Hepatocyte (in vitro differentiated cells): ENCODE measurements around the gene EIF5A2. TPM values are rescaled to one million over a fixed set of nuclear protein-coding genes. Genes with fewer than 3 reads are reported as not detected.

Experiments used
- DNase-seq: peaks from one replicate; pipeline ENCODE4 v3.0.0-alpha.2; 2016; ENCODE audit warnings: low spot score
- H2AFZ ChIP-seq: fragments of 200-600 bp; sonication (generic); 2 replicates; pipeline ENCODE4 v1.6.0; 2016; ENCODE audit warnings: antibody characterized with exemption, mild to moderate bottlenecking
- H3K27ac ChIP-seq: fragments of 200-600 bp; sonication (generic); 2 replicates; pipeline ENCODE4 v1.5.1; 2016; ENCODE audit warnings: mild to moderate bottlenecking
- H3K27me3 ChIP-seq: fragments of 200-600 bp; sonication (generic); 2 replicates; pipeline ENCODE4 v1.6.1; 2016
- H3K36me3 ChIP-seq: fragments of 200-600 bp; sonication (generic); replicated peaks from 2 replicates; pipeline ENCODE4 v1.5.1; 2016; ENCODE audit warnings: low read depth; ENCODE audit not compliant: insufficient read depth
- H3K4me1 ChIP-seq: fragments of 200-600 bp; sonication (generic); 2 replicates; pipeline ENCODE4 v1.5.1; 2016; ENCODE audit warnings: mild to moderate bottlenecking, moderate library complexity; ENCODE audit not compliant: insufficient read depth
- H3K4me2 ChIP-seq: fragments of 200-600 bp; sonication (generic); 2 replicates; pipeline ENCODE4 v1.6.0; 2016
- H3K4me3 ChIP-seq: fragments of 200-600 bp; sonication (generic); 2 replicates; pipeline ENCODE4 v1.5.1; 2016; ENCODE audit warnings: mild to moderate bottlenecking
- H3K79me2 ChIP-seq: fragments of 200-600 bp; sonication (generic); 2 replicates; pipeline ENCODE4 v1.6.0; 2017; ENCODE audit warnings: mild to moderate bottlenecking
- H3K9me2 ChIP-seq: fragments of 200-600 bp; sonication (generic); replicated peaks from 2 replicates; pipeline ENCODE4 v1.6.0; 2017; ENCODE audit warnings: mild to moderate bottlenecking; ENCODE audit not compliant: insufficient read depth
- H3K9me3 ChIP-seq: fragments of 200-600 bp; sonication (generic); 2 replicates; pipeline ENCODE4 v1.5.1; 2016; ENCODE audit warnings: low read depth, mild to moderate bottlenecking
- H4K20me1 ChIP-seq: fragments of 200-600 bp; sonication (generic); 2 replicates; pipeline ENCODE4 v1.6.0; 2016; ENCODE audit warnings: mild to moderate bottlenecking; ENCODE audit not compliant: insufficient read depth, poor library complexity, severe bottlenecking
- CTCF ChIP-seq: fragments of 200-600 bp; sonication (generic); IDR thresholded peaks from 2 replicates; pipeline ENCODE4 v1.5.1; 2016; ENCODE audit warnings: antibody characterized with exemption, mild to moderate bottlenecking; ENCODE audit not compliant: poor library complexity
- EZH2 ChIP-seq: fragments of 200-600 bp; sonication (generic); IDR thresholded peaks from 2 replicates; pipeline ENCODE4 v1.6.1; 2016; ENCODE audit warnings: antibody characterized with exemption, mild to moderate bottlenecking, borderline replicate concordance
- EZH2phosphoT487 ChIP-seq: fragments of 200-600 bp; sonication (generic); IDR thresholded peaks from one replicate; pipeline ENCODE4 v1.6.1; 2018; ENCODE audit warnings: antibody characterized with exemption, mild to moderate bottlenecking, low read depth, moderate library complexity; ENCODE audit not compliant: unreplicated experiment, severe bottlenecking
- WGBS: methylation state at CpG from one replicate; pipeline ENCODE4 v1.1.6; 2016; ENCODE audit warnings: low lambda C conversion rate; ENCODE audit errors: missing lambda C conversion rate; 5-methylcytosine and 5-hydroxymethylcytosine counted together
- polyA plus RNA-seq: library from polyadenylated mRNA; unstranded; fragments of >200 nt; fragmentation: Nextera tagmentation; extraction: Ambion mirVana; gene quantifications from 2 replicates; pipeline ENCODE4 v1.2.1, GENCODE V29; 2016
- total RNA-seq: library from RNA; depleted of rRNA; stranded (reverse); fragments of >200 nt; gene quantifications from 2 replicates; pipeline ENCODE4 v1.2.3, GENCODE V29; 2014

The EIF5A2 gene
- total and polyA plus RNA-seq, 2 experiments from 2014 or later: 4.5 to 5.3 TPM

DNA sequence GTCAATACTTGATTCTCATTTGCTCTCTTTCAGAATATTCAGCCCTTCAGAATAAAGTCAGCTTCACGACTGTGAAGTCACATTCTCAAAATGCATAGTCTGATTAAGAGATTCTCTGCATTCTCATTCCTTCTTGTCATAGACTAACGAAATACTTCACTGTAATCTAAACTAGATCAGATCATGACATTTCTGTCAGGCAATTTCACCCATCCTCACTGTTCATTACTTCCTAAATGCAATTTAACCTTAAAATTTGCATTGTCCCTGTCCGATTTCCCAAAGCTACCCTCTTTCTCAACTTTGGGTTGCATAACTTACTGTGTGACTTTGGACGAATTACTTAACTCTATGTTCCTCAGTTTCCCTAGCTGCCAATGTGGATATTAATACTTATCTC, 44.6 kb downstream of the EIF5A2 start:
- 91% methylated on average over 4 of the region's 4 CpGs for WGBS

DNA sequence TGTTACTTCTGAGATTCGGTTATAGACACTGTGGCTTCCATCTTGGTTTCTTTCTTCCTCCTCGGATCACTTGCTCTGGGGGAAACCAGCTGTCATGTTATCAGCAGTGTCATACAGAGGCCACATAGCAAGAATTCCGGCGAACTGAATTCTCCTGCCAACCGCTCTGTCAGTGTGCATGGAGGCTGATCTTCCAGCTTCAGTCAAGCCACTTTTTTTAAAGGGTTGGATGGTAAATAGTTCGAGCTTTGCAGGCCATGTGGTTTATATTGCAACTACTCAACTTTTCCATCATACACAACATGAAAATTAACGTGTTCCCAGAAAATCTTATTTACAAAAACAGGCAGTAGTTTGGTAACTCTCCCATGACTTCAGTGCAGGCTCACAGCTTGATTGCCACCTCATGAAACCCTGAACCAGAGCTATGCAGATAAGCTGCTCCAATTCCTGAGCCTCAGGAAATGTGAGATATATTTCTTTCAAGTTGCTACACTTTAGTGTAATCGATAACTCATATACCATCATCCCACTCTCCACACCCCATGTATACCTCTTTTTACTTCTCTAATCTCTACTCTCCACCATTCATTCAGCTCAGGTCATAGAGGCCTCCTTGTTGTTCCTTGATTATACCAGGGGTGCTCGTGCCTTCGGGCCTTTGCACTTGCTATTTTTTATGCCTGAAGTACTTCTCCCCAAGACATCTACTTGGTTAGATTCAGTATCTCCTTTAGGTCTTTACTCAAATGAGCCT, 45.6 kb downstream of the EIF5A2 start:
- Histone ChIP-seq H4K20me1 (no peaks in the 10 kb centered on the region), H3K9me2 (no peaks in the 10 kb centered on the region), H3K4me1 (no peaks in the 10 kb centered on the region), H3K27ac (no peak overlapping the region), H3K27me3 (no peaks in the 10 kb centered on the region), H3K79me2 (peaks cover 3% of the 10 kb centered on the region), H3K4me3 (no peak overlapping the region), H3K36me3 (no peaks in the 10 kb centered on the region), H3K4me2 (no peak overlapping the region), H3K9me3 (no peaks in the 10 kb centered on the region), H2AFZ (no peak overlapping the region)
- 80% methylated on average over 10 of the region's 10 CpGs for WGBS
- DNase-seq: no peak
- TF ChIP-seq EZH2: no peak
- TF ChIP-seq CTCF: no peak
- no peak for TF ChIP-seq EZH2phosphoT487

More for the DNA sequence above, 44.6 kb downstream of the EIF5A2 start:
- H3K4me2 ChIP-seq: no peak overlapping the region
- no peaks in the 10 kb centered on the region for H4K20me1 ChIP-seq
- H2AFZ ChIP-seq: no peak overlapping the region
- peaks cover 6% of the 10 kb centered on the region for H3K4me1 ChIP-seq
- DNase-seq: no peak
- no peak overlapping the region for H3K27ac ChIP-seq
- no peaks in the 10 kb centered on the region for H3K27me3 ChIP-seq
- no peaks in the 10 kb centered on the region for H3K9me3 ChIP-seq
- peaks cover 9% of the 10 kb centered on the region for H3K79me2 ChIP-seq
- H3K4me3 ChIP-seq: no peak overlapping the region
- H3K36me3 ChIP-seq: no peaks in the 10 kb centered on the region
- H3K9me2 ChIP-seq: no peaks in the 10 kb centered on the region
- TF ChIP-seq EZH2phosphoT487: no peak
- no peak for TF ChIP-seq CTCF
- TF ChIP-seq EZH2: no peak

- H3K79me2 ChIP-seq: no peaks in the 10 kb centered on the region
- no peak overlapping the region for H3K4me2 ChIP-seq
- no peaks in the 10 kb centered on the region for H3K27me3 ChIP-seq
- H3K4me1 ChIP-seq: no peaks in the 10 kb centered on the region
- H3K36me3 ChIP-seq: no peaks in the 10 kb centered on the region
- no peak overlapping the region for H3K27ac ChIP-seq
- TF ChIP-seq EZH2: no peak
- no peak for TF ChIP-seq CTCF
- no peak for TF ChIP-seq EZH2phosphoT487
- 84% methylated on average over 5 of the region's 5 CpGs for WGBS
- no peak overlapping the region for H2AFZ ChIP-seq
- no peak for DNase-seq
- H3K9me3 ChIP-seq: no peaks in the 10 kb centered on the region
- H3K4me3 ChIP-seq: no peak overlapping the region
- no peaks in the 10 kb centered on the region for H3K9me2 ChIP-seq
- H4K20me1 ChIP-seq: no peaks in the 10 kb centered on the region
These were observed 49.8 kb downstream of the EIF5A2 start for GRCh38 chr3:170858599-170858998.
